Activated CD8-positive, alpha-beta T cell treated with anti-CD3 and anti-CD28 coated beads, Interleukin-2, amount 10 ng/mL, durations not matched to agents 7 days and 5 days (primary cell): ENCODE data around the gene UBTF. TPM values are rescaled to one million over a fixed set of nuclear protein-coding genes. Genes with fewer than 3 reads are reported as not detected.

Source experiments
- ATAC-seq: fragments of 150-1000 bp; cut with Tn5 transposase; one replicate; pipeline ENCODE4 v1.10.0; 2021; ENCODE audit warnings: moderate library complexity
- CTCF ChIA-PET: fragments of 350-600 bp; sonication (Branson Sonifier 250); formaldehyde crosslinking; loops from one replicate; lab custom pipeline; 2021; ENCODE audit warnings: antibody characterized with exemption; lab: Charles Lee
- POLR2A ChIA-PET: fragments of 350-600 bp; sonication (Branson Sonifier 250); formaldehyde crosslinking; loops from one replicate; lab custom pipeline; 2021; ENCODE audit warnings: antibody characterized with exemption; lab: Charles Lee
- DNase-seq: peaks from one replicate; pipeline ENCODE4 v3.0.0-alpha.2; 2020
- H3K27ac Mint-ChIP-seq: one replicate; pipeline ENCODE4 v1.8.0; 2021; ENCODE audit warnings: mild to moderate bottlenecking, mixed read lengths
- H3K27me3 Mint-ChIP-seq: one replicate; pipeline ENCODE4 v1.8.0; 2021; ENCODE audit warnings: low read depth, mixed read lengths
- H3K36me3 Mint-ChIP-seq: one replicate; pipeline ENCODE4 v1.8.0; 2021; ENCODE audit warnings: low read depth, mixed read lengths
- H3K4me1 Mint-ChIP-seq: one replicate; pipeline ENCODE4 v1.8.0; 2021; ENCODE audit warnings: low read depth, mixed read lengths
- H3K4me3 Mint-ChIP-seq: one replicate; pipeline ENCODE4 v1.8.0; 2021; ENCODE audit warnings: mild to moderate bottlenecking, mixed read lengths
- H3K9me3 Mint-ChIP-seq: one replicate; pipeline ENCODE4 v1.8.0; 2022; ENCODE audit warnings: mixed read lengths; ENCODE audit not compliant: insufficient read depth
- total RNA-seq, 2 experiments: library from RNA; stranded (reverse); gene quantifications; one replicate each; pipeline ENCODE4 v1.2.3, GENCODE V29; 2021

Gene UBTF
- total RNA-seq, 2 experiments from 2014 or later = 165 to 182 TPM

- H3K9me3 Mint-ChIP-seq = no peaks in the 10 kb centered on the region
- no peaks in the 10 kb centered on the region for H3K27me3 Mint-ChIP-seq
- H3K27ac Mint-ChIP-seq = peak overlapping the region; percentile 85
- ChIA-PET POLR2A (interaction anchor here (0.8 to 3.6 kb wide), 4 partner anchors 8 to 26 kb away, joined by 3 to 33 read pairs (median 14); partner anchors contain the start of genes TMUB2 and UBTF), CTCF (interaction anchor here (0.9 to 6.7 kb wide), 5 partner anchors 8 to 140 kb away, joined by 3 to 68 read pairs (median 37); partner anchors contain the start of genes GRN and RUNDC3A)
- no peak overlapping the region for H3K4me3 Mint-ChIP-seq
- no peak for ATAC-seq
- peaks cover 78% of the 10 kb centered on the region for H3K36me3 Mint-ChIP-seq
- peaks cover 73% of the 10 kb centered on the region for H3K4me1 Mint-ChIP-seq
- DNase-seq = no peak
Observed at GRCh38 chr17:44212507-44213402, 6.7 kb downstream of the UBTF start.

GRCh38 chr17:44211281-44212265, 7.9 kb downstream of the UBTF start:
- H3K4me3 Mint-ChIP-seq = no peak overlapping the region
- no peaks in the 10 kb centered on the region for H3K9me3 Mint-ChIP-seq
- ATAC-seq (no peak), DNase-seq (no peak)
- H3K36me3 Mint-ChIP-seq = peaks cover 75% of the 10 kb centered on the region
- ChIA-PET CTCF (interaction anchor here (0.9 to 6.7 kb wide), 14 partner anchors 10 to 141 kb away, joined by 3 to 68 read pairs (median 22); partner anchors contain the start of genes GRN, RUNDC3A, SLC25A39 and TMUB2), POLR2A (interaction anchor here (0.7 to 3.6 kb wide), 8 partner anchors 9 to 52 kb away, joined by 3 to 33 read pairs (median 8); partner anchors contain the start of genes TMUB2 and UBTF)
- no peaks in the 10 kb centered on the region for H3K27me3 Mint-ChIP-seq
- peak overlapping the region; percentile 72 for H3K27ac Mint-ChIP-seq
- peaks cover 69% of the 10 kb centered on the region for H3K4me1 Mint-ChIP-seq

- ChIA-PET POLR2A (interaction anchor here (0.6 to 3.6 kb wide), 14 partner anchors 9 to 121 kb away, joined by 3 to 33 read pairs (median 7); partner anchors contain the start of genes SLC25A39, TMUB2 and UBTF), CTCF (interaction anchor here (0.6 to 6.7 kb wide), 47 partner anchors 8 to 293 kb away, joined by 3 to 68 read pairs (median 5); partner anchors contain the start of genes ATXN7L3, GRN, HDAC5 and RUNDC3A)
- peak; percentile 95 for DNase-seq
- peaks cover 71% of the 10 kb centered on the region for H3K36me3 Mint-ChIP-seq
- H3K27me3 Mint-ChIP-seq = no peaks in the 10 kb centered on the region
- H3K9me3 Mint-ChIP-seq = no peaks in the 10 kb centered on the region
- peak overlapping the region; percentile 68 for H3K4me3 Mint-ChIP-seq
- peak; percentile 100 for ATAC-seq
- peak overlapping the region; percentile 84 for H3K27ac Mint-ChIP-seq
- H3K4me1 Mint-ChIP-seq = peaks cover 61% of the 10 kb centered on the region
Observed at GRCh38 chr17:44210342-44211192, 8.9 kb downstream of the UBTF start.

- peak overlapping the region; percentile 84 for H3K27ac Mint-ChIP-seq
- POLR2A ChIA-PET = interaction anchor here (0.6 to 3.6 kb wide), 10 partner anchors 9 to 122 kb away, joined by 3 to 33 read pairs (median 8); partner anchors contain the start of genes SLC25A39, TMUB2 and UBTF
- no peaks in the 10 kb centered on the region for H3K27me3 Mint-ChIP-seq
- ATAC-seq = no peak
- peak overlapping the region; percentile 68 for H3K4me3 Mint-ChIP-seq
- H3K36me3 Mint-ChIP-seq = peaks cover 66% of the 10 kb centered on the region
- peak; percentile 33 for DNase-seq
- CTCF ChIA-PET = interaction anchor here (0.6 to 6.7 kb wide), 48 partner anchors 8 to 313 kb away, joined by 3 to 68 read pairs (median 5); partner anchors contain the start of genes ATXN7L3, GRN, HDAC5 and RUNDC3A
- no peaks in the 10 kb centered on the region for H3K9me3 Mint-ChIP-seq
- H3K4me1 Mint-ChIP-seq = peaks cover 54% of the 10 kb centered on the region
Observed at GRCh38 chr17:44209786-44210341, 9.6 kb downstream of the UBTF start.

GRCh38 chr17:44207743-44208142, 11.7 kb downstream of the UBTF start:
- DNase-seq = no peak
- Mint-ChIP-seq H3K4me3 (no peak overlapping the region), H3K9me3 (no peaks in the 10 kb centered on the region), H3K27ac (no peak overlapping the region), H3K36me3 (peaks cover 44% of the 10 kb centered on the region), H3K4me1 (peaks cover 49% of the 10 kb centered on the region), H3K27me3 (no peaks in the 10 kb centered on the region)
- ATAC-seq = no peak
- CTCF ChIA-PET = interaction anchor here (4.4 kb wide), 1 partner anchor 124 kb away, joined by 67 read pairs; no protein-coding TSS in a partner anchor
- POLR2A ChIA-PET = interaction anchor here (0.6 to 1.7 kb wide), 4 partner anchors 9 to 123 kb away, joined by 3 to 9 read pairs (median 4); no protein-coding TSS in a partner anchor

GRCh38 chr17:44207319-44207718, 12.2 kb downstream of the UBTF start:
- ChIA-PET POLR2A (interaction anchor here (0.7 to 1.7 kb wide), 2 partner anchors 9 to 123 kb away, joined by 6 to 9 read pairs; no protein-coding TSS in a partner anchor), CTCF (interaction anchor here (2.0 kb wide), 1 partner anchor 138 kb away, joined by 8 read pairs; the partner anchor contains the start of gene GRN)
- Mint-ChIP-seq H3K36me3 (peaks cover 43% of the 10 kb centered on the region), H3K27me3 (no peaks in the 10 kb centered on the region), H3K9me3 (no peaks in the 10 kb centered on the region), H3K27ac (no peak overlapping the region), H3K4me3 (no peak overlapping the region), H3K4me1 (peaks cover 51% of the 10 kb centered on the region)
- DNase-seq (no peak), ATAC-seq (no peak)

- DNase-seq (no peak), ATAC-seq (no peak)
- Mint-ChIP-seq H3K36me3 (peaks cover 43% of the 10 kb centered on the region), H3K27ac (no peak overlapping the region), H3K4me1 (peaks cover 51% of the 10 kb centered on the region), H3K4me3 (no peak overlapping the region), H3K9me3 (no peaks in the 10 kb centered on the region), H3K27me3 (no peaks in the 10 kb centered on the region)
- POLR2A ChIA-PET = interaction anchor here (0.7 to 1.7 kb wide), 2 partner anchors 10 to 15 kb away, joined by 3 to 9 read pairs; no protein-coding TSS in a partner anchor
- CTCF ChIA-PET = interaction anchor here (0.8 to 2.0 kb wide), 3 partner anchors 12 to 139 kb away, joined by 3 to 8 read pairs (median 4); partner anchors contain the start of gene GRN
Observed at GRCh38 chr17:44206825-44207155, 12.7 kb downstream of the UBTF start.

GRCh38 chr17:44205962-44206824, 13.3 kb downstream of the UBTF start:
- Mint-ChIP-seq H3K36me3 (peaks cover 39% of the 10 kb centered on the region), H3K27ac (peak overlapping the region; percentile 1), H3K4me3 (no peak overlapping the region), H3K9me3 (no peaks in the 10 kb centered on the region), H3K27me3 (no peaks in the 10 kb centered on the region), H3K4me1 (peaks cover 49% of the 10 kb centered on the region)
- CTCF ChIA-PET = interaction anchor here (0.6 to 2.0 kb wide), 6 partner anchors 10 to 157 kb away, joined by 3 to 8 read pairs (median 4); partner anchors contain the start of genes FAM171A2 and GRN
- no peak for DNase-seq
- ATAC-seq = no peak
- POLR2A ChIA-PET = interaction anchor here (0.7 to 1.7 kb wide), 3 partner anchors 11 to 15 kb away, joined by 3 to 9 read pairs (median 8); no protein-coding TSS in a partner anchor

- no peak overlapping the region for H3K27ac Mint-ChIP-seq
Observed at GRCh38 chr17:44204441-44204882, 15.0 kb downstream of the UBTF start.

More at GRCh38 chr17:44204441-44204882, 15.0 kb downstream of the UBTF start:
- ChIA-PET POLR2A (interaction anchor here (0.9 to 1.7 kb wide), 8 partner anchors 8 to 126 kb away, joined by 3 to 4 read pairs (median 4); no protein-coding TSS in a partner anchor), CTCF (interaction anchor here (0.6 to 4.6 kb wide), 20 partner anchors 9 to 159 kb away, joined by 3 to 50 read pairs (median 7); partner anchors contain the start of genes FAM171A2, GRN and TMUB2)
- Mint-ChIP-seq H3K36me3 (peaks cover 29% of the 10 kb centered on the region), H3K4me1 (peaks cover 41% of the 10 kb centered on the region), H3K27me3 (no peaks in the 10 kb centered on the region), H3K9me3 (no peaks in the 10 kb centered on the region), H3K4me3 (no peak overlapping the region)
- no peak for ATAC-seq
- DNase-seq = no peak
